ENCODE measurements around the gene CACNG6.
A peak's percentile ranks its signal among the peaks of the same experiment; 100 is the strongest.

Gene CACNG6

DNA sequence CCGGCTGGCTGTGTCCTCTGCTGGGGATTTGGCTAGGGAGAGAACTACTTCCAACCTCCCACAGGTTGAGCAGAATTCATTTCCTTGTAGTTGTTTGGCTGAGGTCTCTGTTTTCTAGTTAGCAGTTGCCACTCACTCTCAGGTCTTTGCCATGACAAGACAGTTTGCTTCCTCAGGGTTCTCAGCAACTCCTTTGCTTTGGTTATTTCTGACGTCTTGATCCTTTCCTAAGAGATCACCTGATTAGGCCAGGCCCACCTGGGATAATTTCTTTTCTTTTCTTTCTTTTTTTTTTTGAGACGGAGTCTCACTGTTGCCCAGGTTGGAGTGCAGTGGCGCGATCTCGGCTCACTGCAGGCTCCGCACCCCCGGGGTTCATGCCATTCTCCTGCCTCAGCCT, 38.1 kb upstream of the CACNG6 start:
- Histone ChIP-seq H3K4me3 (ENCODE audit: low read length) (no peak overlapping the region), H3K9ac (ENCODE audit: low read depth, low read length) (no peak overlapping the region), H3K27ac (ENCODE audit: low read depth, low read length) (no peak overlapping the region), H3K27me3 (ENCODE audit: insufficient read depth, low read length) (0 out of 2 replicates have a peak, but pooled peaks cover 8% of the 10 kb centered on the region), H3K9me3 (ENCODE audit: insufficient read depth, low read depth, low read length) (no peaks in the 10 kb centered on the region), H3K36me3 (ENCODE audit: insufficient read depth, low read length) (no peaks in the 10 kb centered on the region), H3K4me1 (ENCODE audit: insufficient read depth, low read length) (peaks cover 14% of the 10 kb centered on the region)
- 92% methylated on average over 8 of the region's 8 CpGs for WGBS

DNA sequence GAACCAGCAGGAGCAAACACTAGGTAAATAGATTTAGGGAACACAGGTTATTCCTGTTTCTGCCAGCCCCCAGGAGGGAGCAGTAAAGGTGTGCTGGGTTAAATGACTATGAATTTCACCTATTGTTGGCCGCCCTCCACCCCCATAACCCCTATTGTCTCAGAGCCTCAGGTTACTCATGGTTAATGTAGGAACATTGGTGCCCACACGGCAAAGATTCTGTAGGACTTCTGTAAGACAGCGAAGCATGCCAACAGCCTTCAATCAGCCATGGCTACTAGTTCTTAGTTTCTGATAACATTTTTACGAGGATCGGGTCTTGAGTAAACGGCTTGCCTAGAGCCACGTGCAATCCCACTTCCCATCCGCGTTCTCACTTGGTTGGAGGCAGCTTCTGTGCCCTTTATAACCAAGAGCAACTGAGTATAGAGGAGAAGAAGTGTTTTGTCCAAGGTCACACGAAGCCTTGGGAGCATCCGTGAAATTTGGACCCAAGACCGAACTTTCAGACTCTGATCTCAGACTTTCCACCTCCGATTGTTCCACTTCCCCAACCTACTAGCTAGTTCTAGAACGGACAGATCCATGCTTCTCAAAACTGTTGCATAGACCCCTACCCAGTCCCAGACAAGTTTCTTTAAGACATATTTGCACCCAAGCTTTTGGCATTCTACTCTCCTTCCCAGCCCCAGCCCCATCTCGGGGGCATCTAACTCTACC, 33.8 kb upstream of the CACNG6 start:
- H3K4me1 ChIP-seq (ENCODE audit: insufficient read depth, low read length), result peaks cover 20% of the 10 kb centered on the region
- peaks cover 32% of the 10 kb centered on the region for H3K27me3 ChIP-seq (ENCODE audit: insufficient read depth, low read length)
- peak overlapping the region; percentile 37 for H3K4me3 ChIP-seq (ENCODE audit: low read length)
- 24% methylated on average over 14 of the region's 15 CpGs for WGBS
- peak overlapping the region; percentile 60 for H3K27ac ChIP-seq (ENCODE audit: low read depth, low read length)
- H3K9ac ChIP-seq (ENCODE audit: low read depth, low read length), result peak overlapping the region; percentile 48
- no peaks in the 10 kb centered on the region for H3K9me3 ChIP-seq (ENCODE audit: insufficient read depth, low read depth, low read length)
- H3K36me3 ChIP-seq (ENCODE audit: insufficient read depth, low read length), result no peaks in the 10 kb centered on the region

DNA sequence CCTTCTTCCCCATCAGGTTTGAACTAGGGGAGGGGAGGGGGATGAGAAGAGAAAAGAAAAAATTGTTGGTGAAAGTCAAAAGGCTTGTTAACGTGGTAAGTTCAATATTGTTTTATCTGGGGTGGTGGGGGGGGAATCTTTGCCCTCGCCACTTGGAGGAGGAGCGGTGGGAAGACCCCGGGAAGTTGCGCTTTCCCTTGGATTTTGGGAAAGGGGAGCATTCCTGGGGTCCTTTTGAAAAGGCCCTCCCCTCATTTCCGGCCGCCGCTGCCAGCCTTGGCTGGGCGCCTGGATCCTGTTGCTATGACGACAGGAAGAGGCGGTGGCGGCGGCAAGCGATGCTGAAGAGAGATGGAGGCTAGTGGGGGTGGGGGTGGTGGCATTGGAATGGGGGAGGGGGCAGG, 33.3 kb upstream of the CACNG6 start:
- H3K9me3 ChIP-seq (ENCODE audit: insufficient read depth, low read depth, low read length), result no peaks in the 10 kb centered on the region
- peak overlapping the region; percentile 37 for H3K4me3 ChIP-seq (ENCODE audit: low read length)
- H3K36me3 ChIP-seq (ENCODE audit: insufficient read depth, low read length), result no peaks in the 10 kb centered on the region
- H3K9ac ChIP-seq (ENCODE audit: low read depth, low read length), result peak overlapping the region; percentile 48
- peaks cover 20% of the 10 kb centered on the region for H3K4me1 ChIP-seq (ENCODE audit: insufficient read depth, low read length)
- peaks cover 34% of the 10 kb centered on the region for H3K27me3 ChIP-seq (ENCODE audit: insufficient read depth, low read length)
- WGBS, result 1% methylated on average over 12 of the region's 14 CpGs
- H3K27ac ChIP-seq (ENCODE audit: low read depth, low read length), result peak overlapping the region; percentile 60

DNA sequence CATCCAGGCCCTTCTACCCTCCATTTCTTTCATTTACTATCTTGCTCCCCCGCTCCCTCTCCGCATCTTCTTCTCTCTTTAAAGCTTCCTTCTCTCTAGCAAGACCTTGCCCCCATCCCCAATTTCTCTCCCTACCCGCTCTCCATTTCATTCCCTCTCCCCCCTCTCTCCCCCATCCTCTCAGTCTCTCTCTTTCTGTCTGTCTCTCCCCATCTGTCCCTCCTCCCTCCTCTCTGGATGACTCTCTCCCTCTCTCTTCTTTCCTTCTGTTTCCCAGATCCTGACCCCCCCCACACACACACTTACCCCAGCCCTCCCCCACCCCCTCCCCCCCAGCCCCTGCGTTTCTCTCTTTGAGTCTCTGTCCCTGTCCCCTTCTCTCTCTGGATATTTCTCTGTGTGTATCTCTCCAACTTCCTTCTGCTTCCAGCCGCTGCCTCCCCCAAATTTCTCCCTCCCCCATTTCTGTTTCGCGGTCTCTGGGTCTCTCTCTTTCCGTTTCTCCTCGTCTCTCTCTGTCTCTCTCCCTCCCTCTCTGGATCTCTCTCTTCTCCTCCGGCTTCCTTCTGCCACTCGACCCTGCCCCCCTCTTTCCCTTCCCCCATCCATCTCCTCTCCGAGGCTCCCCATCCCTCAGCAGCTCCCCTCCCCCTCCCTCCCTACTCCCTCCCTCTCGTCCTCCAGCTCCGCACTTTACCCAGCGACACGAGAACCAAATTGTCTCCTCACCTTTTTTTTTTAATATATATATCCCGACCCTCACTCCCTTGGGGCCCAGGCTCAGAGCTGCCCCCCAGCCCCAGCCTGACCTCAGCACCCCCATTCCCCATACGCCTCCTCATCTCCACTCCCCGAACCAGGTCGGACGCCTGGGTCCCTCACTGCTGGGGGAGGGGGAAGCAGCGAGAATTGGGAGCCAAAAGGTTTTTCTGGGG, 32.3 kb upstream of the CACNG6 start:
- Histone ChIP-seq H3K9me3 (ENCODE audit: insufficient read depth, low read depth, low read length) (no peaks in the 10 kb centered on the region), H3K4me3 (ENCODE audit: low read length) (peak overlapping the region; percentile 55), H3K27me3 (ENCODE audit: insufficient read depth, low read length) (peaks cover 43% of the 10 kb centered on the region), H3K27ac (ENCODE audit: low read depth, low read length) (peak overlapping the region; percentile 48; the same call in 1 of the 2 replicates), H3K4me1 (ENCODE audit: insufficient read depth, low read length) (peaks cover 20% of the 10 kb centered on the region), H3K36me3 (ENCODE audit: insufficient read depth, low read length) (no peaks in the 10 kb centered on the region), H3K9ac (ENCODE audit: low read depth, low read length) (0 out of 2 replicates have a peak overlapping the region, but pooled peaks have one; percentile 28)
- 2% methylated on average over 19 of the region's 22 CpGs for WGBS

DNA sequence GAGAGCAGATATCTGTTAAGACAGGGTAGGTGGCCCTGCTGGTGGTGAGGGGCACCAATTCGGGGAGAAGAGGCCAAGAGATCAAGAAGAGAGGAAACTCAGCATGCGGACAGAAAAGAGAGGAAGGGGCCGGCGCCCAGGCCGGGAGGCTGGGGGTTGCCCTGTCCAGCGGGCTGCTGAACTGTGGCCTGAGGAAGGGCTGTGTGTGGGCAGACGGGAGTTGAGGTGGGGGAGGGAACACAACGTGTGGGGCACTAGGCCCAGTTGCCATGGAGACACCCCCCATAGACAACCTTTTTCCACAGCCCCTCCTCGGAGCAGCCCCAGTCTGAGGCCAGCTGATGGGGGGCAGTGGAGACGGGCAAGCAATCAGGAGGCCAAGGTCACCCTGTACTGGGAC, 31.2 kb upstream of the CACNG6 start:
- Histone ChIP-seq H3K27ac (ENCODE audit: low read depth, low read length) (peak overlapping the region; percentile 57; the same call in 1 of the 2 replicates), H3K4me3 (ENCODE audit: low read length) (peak overlapping the region; percentile 55), H3K27me3 (ENCODE audit: insufficient read depth, low read length) (peaks cover 47% of the 10 kb centered on the region), H3K9me3 (ENCODE audit: insufficient read depth, low read depth, low read length) (no peaks in the 10 kb centered on the region), H3K9ac (ENCODE audit: low read depth, low read length) (peak overlapping the region; percentile 28; the same call in 1 of the 2 replicates), H3K4me1 (ENCODE audit: insufficient read depth, low read length) (peaks cover 20% of the 10 kb centered on the region), H3K36me3 (ENCODE audit: insufficient read depth, low read length) (peaks cover 11% of the 10 kb centered on the region)
- 5% methylated on average over 9 of the region's 10 CpGs for WGBS

DNA sequence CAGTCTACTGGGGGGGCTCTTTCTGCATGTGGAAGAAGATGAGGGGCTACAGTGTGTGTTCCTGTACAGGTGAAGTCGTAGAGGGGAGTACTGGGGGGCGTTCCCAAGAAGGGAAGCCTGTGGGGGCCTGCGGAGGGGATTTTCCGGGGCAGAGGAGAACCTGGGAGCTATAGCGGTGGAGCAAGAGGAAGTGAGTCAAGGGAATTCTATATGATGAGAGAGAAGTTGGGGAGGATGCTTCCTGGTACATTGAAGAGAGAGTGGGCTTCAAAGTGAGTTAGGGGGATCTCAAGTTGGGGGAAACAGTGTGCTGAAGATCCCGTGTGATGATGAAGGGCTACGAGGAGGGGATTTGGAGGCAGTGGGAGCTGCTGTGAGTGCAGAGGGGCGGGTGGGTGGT, 30.6 kb upstream of the CACNG6 start:
- Histone ChIP-seq H3K4me1 (ENCODE audit: insufficient read depth, low read length) (peaks cover 20% of the 10 kb centered on the region), H3K27me3 (ENCODE audit: insufficient read depth, low read length) (peaks cover 47% of the 10 kb centered on the region), H3K9ac (ENCODE audit: low read depth, low read length) (no peak overlapping the region), H3K27ac (ENCODE audit: low read depth, low read length) (no peak overlapping the region), H3K9me3 (ENCODE audit: insufficient read depth, low read depth, low read length) (no peaks in the 10 kb centered on the region), H3K36me3 (ENCODE audit: insufficient read depth, low read length) (peaks cover 13% of the 10 kb centered on the region), H3K4me3 (ENCODE audit: low read length) (peak overlapping the region; percentile 55)
- WGBS, result 9% methylated on average over 8 of the region's 8 CpGs

DNA sequence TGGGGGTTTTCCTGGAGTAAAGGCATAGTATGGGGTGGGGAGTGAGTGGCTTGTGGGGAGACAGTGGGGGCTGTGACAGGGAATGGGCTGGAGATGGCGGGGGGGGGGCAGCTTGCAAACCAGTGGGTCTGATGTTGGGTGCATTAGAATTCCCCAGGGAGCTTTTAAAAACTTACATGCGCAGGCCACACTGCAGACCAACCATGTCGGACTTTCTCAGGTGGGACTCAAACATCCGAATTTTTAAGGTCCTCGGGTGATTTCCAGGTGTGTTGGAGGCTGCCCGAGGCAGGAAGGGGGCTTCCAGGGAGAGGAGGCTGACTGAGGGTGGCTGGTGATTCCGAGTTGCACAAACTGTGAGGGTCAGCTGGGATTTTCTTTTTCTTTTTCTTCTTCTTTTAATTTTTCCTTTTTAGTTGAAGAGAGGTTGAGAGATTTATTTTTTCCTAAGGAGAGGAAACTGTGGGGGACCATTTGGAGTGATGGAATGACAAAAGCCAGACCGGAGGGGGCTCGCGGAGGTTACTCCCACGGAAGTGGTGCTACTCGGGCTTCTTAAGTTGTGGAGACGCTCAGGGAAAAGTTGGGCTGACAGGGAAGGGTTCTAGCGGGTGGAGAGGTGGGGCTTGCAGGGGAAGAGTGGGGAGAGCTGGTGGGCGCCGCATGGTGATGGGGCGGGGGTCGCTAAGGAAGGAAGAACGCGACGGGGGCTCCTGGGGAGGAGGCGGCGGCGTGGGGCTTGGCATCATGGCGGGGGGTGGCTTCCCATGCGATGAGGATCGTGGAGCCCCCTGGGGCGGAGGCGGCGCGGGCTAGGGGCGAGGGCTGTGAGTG, 29.7 kb upstream of the CACNG6 start:
- Histone ChIP-seq H3K9me3 (ENCODE audit: insufficient read depth, low read depth, low read length) (no peaks in the 10 kb centered on the region), H3K27me3 (ENCODE audit: insufficient read depth, low read length) (peaks cover 47% of the 10 kb centered on the region), H3K4me3 (ENCODE audit: low read length) (peak overlapping the region; percentile 59), H3K36me3 (ENCODE audit: insufficient read depth, low read length) (peaks cover 18% of the 10 kb centered on the region), H3K27ac (ENCODE audit: low read depth, low read length) (no peak overlapping the region), H3K9ac (ENCODE audit: low read depth, low read length) (no peak overlapping the region), H3K4me1 (ENCODE audit: insufficient read depth, low read length) (peaks cover 13% of the 10 kb centered on the region; the same call in 1 of the 2 replicates)
- WGBS, result 3% methylated on average over 32 of the region's 32 CpGs

DNA sequence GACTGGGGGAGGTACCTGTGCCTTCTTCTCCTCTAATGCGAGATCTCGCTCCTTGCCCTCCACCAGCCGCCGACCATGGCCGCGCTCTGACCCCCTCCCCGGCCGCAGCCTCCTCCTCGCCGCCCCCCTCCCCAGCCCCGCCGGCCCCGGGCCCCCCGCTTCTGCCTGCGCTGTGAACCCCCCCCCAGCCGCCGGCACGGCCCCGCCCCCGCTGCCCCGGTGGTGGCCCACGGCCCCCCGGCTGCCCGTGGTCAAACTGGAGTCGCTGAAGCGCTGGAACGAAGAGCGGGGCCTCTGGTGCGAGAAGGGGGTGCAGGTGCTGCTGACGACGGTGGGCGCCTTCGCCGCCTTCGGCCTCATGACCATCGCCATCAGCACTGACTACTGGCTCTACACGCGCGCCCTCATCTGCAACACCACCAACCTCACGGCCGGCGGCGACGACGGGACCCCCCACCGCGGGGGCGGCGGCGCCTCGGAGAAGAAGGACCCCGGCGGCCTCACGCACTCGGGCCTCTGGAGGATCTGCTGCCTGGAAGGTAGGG, 28.5 kb upstream of the CACNG6 start, which contains the start of gene CACNG8:
TSS of gene CACNG8 (plus strand) at position 51 of the 545 bp plus-strand sequence.
- WGBS, result 4% methylated on average over 42 of the region's 55 CpGs
- H3K9ac ChIP-seq (ENCODE audit: low read depth, low read length), result no peak within 1 kb of the TSS

DNA sequence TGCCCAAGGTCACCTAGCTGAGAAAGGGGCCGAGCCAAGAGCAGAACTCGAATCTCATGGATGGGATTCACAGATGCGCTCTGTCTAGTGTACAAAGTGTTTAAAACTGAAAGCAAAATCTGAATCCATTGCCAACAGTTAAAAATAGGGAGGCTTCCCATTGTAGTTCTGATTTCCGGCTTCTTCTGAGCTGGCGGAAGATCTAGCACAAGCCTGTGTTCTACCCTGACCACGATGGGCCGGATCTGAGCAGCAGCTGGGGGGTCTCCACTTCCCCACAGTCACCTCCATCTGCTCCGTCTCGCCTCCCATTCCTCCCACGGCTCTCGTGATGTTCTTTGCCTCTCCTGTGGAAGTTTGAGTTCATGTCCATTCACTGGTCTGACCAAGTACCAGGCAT, 26.3 kb upstream of the CACNG6 start:
- Histone ChIP-seq H3K27me3 (ENCODE audit: insufficient read depth, low read length) (peaks cover 33% of the 10 kb centered on the region), H3K27ac (ENCODE audit: low read depth, low read length) (no peak overlapping the region), H3K4me3 (ENCODE audit: low read length) (no peak overlapping the region), H3K36me3 (ENCODE audit: insufficient read depth, low read length) (peaks cover 28% of the 10 kb centered on the region), H3K9ac (ENCODE audit: low read depth, low read length) (no peak overlapping the region), H3K9me3 (ENCODE audit: insufficient read depth, low read depth, low read length) (no peaks in the 10 kb centered on the region), H3K4me1 (ENCODE audit: insufficient read depth, low read length) (peaks cover 3% of the 10 kb centered on the region; the same call in 1 of the 2 replicates)
- 91% methylated on average over 11 of the region's 11 CpGs for WGBS

More for the DNA sequence above, 28.5 kb upstream of the CACNG6 start, which contains the start of gene CACNG8:
- Histone ChIP-seq H3K27ac (ENCODE audit: low read depth, low read length) (no peak within 1 kb of the TSS), H3K4me1 (ENCODE audit: insufficient read depth, low read length) (peaks cover 8% of the 10 kb centered on the region; the same call in 1 of the 2 replicates), H3K4me3 (ENCODE audit: low read length) (peak within 1 kb of the TSS; percentile 59), H3K9me3 (ENCODE audit: insufficient read depth, low read depth, low read length) (no peaks in the 10 kb centered on the region), H3K27me3 (ENCODE audit: insufficient read depth, low read length) (peaks cover 41% of the 10 kb centered on the region), H3K36me3 (ENCODE audit: insufficient read depth, low read length) (peaks cover 22% of the 10 kb centered on the region)

DNA sequence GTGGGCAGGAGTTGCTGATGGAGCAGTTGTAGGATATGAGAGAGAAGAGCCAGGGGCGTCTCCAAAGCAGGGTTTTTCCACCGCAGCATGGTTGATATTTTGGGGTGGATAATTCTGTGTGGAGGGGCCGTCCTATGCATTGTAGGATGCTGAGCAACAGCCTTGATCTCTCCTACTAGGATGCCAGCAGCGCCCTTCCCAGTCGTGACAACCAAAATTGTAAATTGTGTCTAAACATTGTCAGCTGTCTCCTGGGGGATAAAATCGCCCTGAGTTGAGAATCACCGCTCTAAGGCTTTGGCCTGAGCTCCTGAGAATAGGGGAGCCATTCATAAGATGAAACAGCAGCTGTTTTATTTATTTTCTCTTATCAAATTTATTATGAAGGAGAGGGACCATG, 24.5 kb upstream of the CACNG6 start:
- Histone ChIP-seq H3K36me3 (ENCODE audit: insufficient read depth, low read length) (peaks cover 28% of the 10 kb centered on the region), H3K27me3 (ENCODE audit: insufficient read depth, low read length) (peaks cover 18% of the 10 kb centered on the region), H3K27ac (ENCODE audit: low read depth, low read length) (no peak overlapping the region), H3K9me3 (ENCODE audit: insufficient read depth, low read depth, low read length) (no peaks in the 10 kb centered on the region), H3K4me1 (ENCODE audit: insufficient read depth, low read length) (no peaks in the 10 kb centered on the region), H3K9ac (ENCODE audit: low read depth, low read length) (no peak overlapping the region), H3K4me3 (ENCODE audit: low read length) (no peak overlapping the region)
- 91% methylated on average over 7 of the region's 7 CpGs for WGBS
